AML-193 (cell line): ENCODE data around the gene SLC38A4.
"Not testable (repeated sequence)": the region's sequence is repeated elsewhere in the genome, so short reads cannot be mapped to it uniquely, and the experiment has no call there.

ENCODE experiments used
- DNase-seq, 2 experiments: peaks; one replicate each; lab custom pipeline; 2025; lab: John Stamatoyannopoulos, UW

Gene SLC38A4

DNA sequence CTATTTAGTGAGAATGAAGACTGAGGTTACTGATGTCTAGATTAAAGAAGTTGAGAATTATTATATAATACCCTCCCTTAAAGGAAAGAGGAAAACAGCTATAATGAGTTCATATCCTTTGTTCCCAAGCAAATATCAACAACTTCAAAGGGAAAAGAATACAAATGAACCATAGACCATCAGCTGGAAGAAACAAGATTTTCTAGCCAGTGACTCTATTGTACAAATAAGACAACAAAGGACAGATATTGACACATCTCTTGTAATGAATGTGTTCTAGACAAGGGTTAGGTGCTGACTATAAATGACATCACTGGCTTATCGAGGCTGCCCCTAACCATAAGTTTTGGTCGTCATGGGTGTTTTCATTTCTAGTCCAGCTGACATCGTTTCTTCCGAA lies 48.2 kb downstream of the SLC38A4 start:
- DNase-seq = no peak

GRCh38 chr12:46775796-46776195 lies 50.0 kb downstream of the SLC38A4 start:
- no peak for DNase-seq

DNA sequence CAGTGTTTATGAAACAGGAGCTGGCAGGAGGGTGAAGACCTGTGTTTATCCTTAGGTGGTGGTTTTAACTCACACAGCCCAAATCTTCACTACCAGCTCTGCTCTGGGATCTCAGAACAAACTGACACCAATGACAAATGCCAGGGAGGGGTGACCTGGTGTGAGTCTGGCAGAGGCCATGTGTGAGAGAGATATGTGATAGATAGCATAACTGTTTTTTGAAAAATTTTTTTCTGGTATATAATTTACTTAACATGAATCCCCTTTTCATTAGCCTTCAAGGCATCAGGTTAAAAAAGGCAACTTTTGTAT lies 51.5 kb downstream of the SLC38A4 start:
- DNase-seq = no peak

DNA sequence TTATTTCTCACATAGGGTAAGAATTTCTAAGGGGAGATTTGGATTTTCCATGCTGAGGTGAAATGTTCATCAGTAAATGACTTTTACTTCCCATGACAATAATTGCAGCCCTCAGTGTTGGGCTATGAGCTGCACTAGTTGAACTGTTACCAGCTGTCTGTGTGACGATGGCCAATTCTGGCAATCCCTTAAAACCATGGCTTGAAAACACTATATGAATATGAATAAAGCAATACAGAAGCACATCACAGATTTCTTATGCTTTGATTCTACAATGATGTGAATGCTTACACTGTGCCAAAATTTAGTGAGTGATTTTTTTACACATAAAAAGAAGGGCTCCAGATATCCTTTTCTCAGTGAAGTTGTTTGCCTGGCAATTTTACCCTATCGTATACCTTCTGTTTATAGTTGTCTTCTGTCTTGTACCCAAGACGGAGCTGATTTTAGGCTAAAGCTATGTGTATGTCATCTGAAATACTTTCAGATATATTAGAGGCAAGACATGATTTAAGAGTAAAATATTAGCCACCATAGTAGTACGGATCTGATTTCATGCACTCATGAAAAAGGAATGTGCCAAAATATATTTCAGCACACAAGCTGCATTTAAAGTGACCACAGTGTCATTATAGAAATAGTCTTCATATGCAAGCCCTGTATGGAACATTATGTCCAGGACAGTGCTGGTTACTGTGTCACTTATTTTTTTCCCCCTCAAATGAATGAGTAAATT lies 52.0 kb downstream of the SLC38A4 start:
- no peak for DNase-seq

- DNase-seq = no peak
Observed at GRCh38 chr12:46771268-46771827, 54.4 kb downstream of the SLC38A4 start.

GRCh38 chr12:46770501-46771183 lies 55.2 kb downstream of the SLC38A4 start:
- DNase-seq = no peak

DNA sequence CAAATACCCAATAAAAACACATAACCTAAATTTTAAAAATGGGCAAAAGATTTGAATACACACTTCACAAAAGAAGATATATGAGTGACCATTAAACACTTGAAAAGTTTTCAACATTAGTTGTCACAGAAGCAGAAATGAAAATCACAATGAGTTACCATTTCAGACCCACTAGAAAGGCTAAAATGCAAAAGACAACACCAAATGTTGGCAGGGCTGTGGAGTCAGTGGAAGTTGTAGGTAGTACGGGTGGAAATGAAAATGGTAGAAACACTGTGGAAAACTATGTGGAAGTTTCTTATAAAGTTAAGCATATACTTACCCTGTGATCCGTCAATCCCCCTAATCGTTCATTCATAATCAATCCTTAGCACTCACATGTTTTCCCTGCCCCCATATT lies 61.8 kb downstream of the SLC38A4 start:
- DNase-seq = no peak

GRCh38 chr12:46763230-46763629 lies 62.6 kb downstream of the SLC38A4 start:
- DNase-seq = no peak

DNA sequence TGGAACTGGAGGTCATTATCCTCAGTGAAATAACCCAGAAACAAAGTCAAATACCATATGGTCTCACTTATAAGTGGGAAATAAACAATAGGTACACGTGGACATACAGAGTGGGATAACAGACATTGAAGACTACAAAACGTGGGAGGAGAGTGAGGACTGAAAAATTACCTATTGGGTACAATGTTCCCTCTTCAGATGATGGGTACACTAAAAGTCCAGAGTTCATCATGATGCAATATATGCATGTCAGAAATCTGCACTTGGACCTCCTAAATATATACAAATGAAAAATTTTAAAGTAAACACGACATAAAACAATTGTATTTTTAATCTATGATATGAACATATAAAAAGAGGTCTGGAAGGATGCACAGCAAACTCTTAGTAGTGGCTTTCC lies 71.2 kb downstream of the SLC38A4 start:
- DNase-seq = no peak

DNA sequence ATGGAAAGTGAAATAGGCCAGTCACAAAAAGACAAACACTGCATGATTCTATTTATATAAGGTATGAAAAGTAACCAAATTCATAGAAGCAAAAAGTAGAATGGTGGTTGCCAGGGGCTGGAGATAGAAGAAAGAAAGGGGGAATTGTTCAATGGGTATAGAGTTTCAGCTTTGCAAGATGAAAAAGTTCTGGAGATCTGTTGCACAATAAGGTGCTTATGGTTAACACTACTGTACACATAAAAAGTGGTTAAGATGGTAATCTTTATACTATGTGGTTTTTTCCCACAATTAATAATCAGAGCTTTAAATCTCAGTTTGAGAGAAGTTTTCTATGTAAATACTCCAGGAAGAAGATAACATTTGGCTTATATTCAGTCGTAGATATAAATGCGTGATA lies 73.4 kb downstream of the SLC38A4 start:
- DNase-seq = no peak

- no peak for DNase-seq
Observed at GRCh38 chr12:46751173-46751572, 74.6 kb downstream of the SLC38A4 start.

DNA sequence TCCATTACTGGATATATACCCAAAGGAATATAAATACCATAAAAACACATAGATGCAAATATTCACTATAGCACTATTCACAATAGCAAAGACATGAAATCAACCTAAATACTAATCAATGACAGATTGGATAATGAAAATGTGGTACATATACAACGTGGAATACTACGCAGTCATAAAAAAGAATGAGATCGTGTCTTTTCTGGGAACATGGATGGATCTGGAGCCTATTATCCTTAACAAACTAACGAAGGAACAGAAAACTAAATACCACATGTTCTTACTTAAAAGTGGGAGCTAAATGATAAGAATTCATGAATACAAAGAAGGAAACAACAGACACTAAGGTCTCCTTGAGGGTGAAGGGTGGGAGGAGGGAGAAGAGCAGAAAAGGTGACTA lies 76.5 kb downstream of the SLC38A4 start:
- no peak for DNase-seq

- no peak for DNase-seq
Observed at GRCh38 chr12:46744283-46744682, 81.5 kb downstream of the SLC38A4 start.

DNA sequence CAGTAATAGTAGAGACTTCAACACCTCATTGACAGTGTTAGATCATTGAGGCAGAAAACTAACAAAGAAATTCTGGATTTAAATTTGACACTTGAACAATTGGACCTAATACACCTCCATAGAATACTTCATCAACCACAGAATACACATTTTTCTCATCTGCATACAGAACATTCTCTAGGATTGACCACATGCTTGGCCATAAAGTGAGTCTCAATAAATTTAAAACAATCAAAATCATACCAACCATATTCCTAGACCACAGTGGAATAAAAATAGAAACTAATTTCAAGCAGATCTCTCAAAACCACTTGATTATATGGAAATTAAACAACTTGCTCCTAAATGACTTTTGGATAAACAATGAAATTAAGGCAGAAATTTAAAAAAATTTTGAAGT lies 82.3 kb downstream of the SLC38A4 start:
- no peak for DNase-seq

GRCh38 chr12:46742271-46742670 lies 83.5 kb downstream of the SLC38A4 start:
- not testable (repeated sequence) for DNase-seq

GRCh38 chr12:46725332-46725731 lies 100.5 kb downstream of the SLC38A4 start:
- no peak for DNase-seq

DNA sequence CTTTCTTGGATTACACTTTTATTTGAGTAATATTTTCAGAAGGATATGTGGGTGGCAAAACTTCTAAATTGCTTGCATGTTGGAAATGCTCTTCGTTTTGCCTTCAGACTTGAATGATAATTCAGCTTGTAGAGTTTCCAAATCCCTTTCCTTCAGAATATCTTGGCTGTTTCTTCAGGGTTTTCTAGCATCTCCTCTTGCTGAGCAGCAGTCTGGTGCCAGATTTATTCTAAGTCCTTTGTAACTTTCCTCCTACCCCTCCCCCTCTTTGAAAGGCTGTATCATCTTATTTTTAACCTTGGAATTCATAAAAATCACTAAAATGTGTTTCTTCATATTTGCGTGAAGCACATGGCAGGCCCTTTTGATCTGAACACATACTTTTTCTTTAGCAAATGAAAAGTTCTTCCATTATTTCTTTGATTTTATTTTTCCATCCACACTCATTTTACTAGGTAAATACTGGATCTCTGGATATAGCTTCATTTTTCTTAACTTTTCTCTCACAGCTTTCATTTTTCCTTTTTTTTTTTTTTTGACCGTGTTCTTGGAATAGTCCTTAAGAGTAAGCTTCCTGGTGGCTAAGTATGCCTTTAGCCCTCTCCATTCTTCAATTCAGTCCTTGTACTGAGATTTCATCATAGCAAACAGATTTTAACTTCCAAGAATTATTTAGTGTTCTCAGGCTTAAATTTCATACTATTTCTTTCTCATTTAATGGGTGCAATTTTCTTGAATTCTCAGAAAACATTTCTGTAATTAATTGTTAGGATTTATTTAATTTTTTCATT lies 102.0 kb downstream of the SLC38A4 start:
- no peak for DNase-seq

DNA sequence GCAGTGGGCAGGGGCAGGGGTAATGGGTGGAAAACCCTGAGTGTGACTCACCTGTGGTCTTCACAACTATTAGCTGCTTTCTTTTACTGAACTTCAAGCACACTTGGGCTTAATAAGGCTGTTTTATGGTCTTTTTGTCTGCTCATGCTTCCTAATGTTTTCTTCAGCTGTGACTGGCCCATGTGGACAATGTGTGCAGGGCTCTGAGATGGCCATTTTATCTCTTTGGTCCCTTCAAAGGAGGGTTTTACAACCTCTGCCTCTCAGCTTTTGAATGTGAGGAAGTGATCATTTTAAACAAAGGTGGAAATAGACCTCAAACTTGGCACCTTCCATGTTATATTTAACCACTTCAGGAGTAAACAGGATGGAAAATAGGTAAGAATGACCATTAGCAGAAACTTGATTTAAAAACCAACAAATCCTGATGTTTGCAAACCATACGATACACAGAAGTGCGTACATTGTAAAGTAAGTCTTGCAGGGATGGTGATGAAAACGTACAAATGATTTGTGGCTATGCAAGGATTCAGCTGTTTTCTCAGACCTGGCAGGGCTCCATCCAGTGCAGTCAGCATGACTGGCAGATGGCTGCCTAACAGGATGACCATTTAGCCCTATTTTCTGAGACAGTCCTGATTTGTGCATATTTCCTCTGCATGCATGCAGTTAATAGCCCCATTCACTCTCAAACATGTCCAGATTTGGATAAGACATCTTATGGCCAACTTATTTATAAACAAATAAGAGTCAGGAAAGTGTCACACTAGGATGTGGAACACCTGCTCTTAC lies 103.2 kb downstream of the SLC38A4 start:
- no peak for DNase-seq

DNA sequence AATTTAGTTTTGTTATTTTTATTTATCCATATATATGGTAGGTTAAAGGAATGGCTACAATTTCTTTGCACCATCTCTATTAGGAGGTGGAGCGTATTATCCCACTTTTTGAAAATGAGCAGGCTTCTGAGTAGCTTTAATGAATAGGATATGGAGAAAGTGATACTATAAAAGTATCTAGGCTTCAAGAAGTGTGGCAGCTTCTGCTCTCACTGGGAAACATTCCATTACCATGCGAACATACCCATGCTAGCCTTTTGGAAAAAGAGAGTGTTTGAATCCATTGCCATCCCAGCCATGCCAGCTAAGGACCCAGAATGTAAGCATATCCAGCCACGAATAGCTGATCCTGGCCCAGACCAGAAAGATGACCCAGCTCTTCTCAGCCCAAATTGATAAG lies 107.3 kb downstream of the SLC38A4 start:
- no peak for DNase-seq

DNA sequence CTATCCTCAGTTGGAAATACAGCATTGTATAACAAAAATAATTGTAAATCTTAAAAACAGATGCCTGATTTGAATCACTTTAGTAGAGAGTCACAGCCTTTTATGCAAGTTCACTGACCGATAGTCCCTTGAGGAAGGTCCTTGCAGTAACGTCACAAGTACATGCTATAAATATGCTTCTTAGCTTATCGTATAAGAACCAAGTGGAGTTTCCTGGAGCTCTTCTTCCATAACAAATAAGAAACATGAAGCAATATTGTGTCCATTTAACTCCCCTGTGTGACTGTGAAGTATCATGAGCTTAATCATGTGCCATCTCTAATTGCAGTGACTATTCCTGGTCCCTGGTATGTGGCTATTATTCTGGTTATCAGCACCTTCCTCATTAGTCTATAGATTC lies 107.9 kb downstream of the SLC38A4 start:
- no peak for DNase-seq

- no peak for DNase-seq
Observed at GRCh38 chr12:46717159-46717558, 108.6 kb downstream of the SLC38A4 start.
